GM19324 (cell line): Measurements from ENCODE around the gene EHF.
"Not testable (repeated sequence)": the region's sequence is repeated elsewhere in the genome, so short reads cannot be mapped to it uniquely, and the experiment has no call there.

Experiments used
- ATAC-seq: cut with Tn5 transposase; IDR thresholded peaks from one replicate; pipeline ENCODE4 v1.9.1; 2021; ENCODE audit warnings: mild to moderate bottlenecking, moderate library complexity; ENCODE audit not compliant: unreplicated experiment, low FRiP score

The EHF gene

DNA sequence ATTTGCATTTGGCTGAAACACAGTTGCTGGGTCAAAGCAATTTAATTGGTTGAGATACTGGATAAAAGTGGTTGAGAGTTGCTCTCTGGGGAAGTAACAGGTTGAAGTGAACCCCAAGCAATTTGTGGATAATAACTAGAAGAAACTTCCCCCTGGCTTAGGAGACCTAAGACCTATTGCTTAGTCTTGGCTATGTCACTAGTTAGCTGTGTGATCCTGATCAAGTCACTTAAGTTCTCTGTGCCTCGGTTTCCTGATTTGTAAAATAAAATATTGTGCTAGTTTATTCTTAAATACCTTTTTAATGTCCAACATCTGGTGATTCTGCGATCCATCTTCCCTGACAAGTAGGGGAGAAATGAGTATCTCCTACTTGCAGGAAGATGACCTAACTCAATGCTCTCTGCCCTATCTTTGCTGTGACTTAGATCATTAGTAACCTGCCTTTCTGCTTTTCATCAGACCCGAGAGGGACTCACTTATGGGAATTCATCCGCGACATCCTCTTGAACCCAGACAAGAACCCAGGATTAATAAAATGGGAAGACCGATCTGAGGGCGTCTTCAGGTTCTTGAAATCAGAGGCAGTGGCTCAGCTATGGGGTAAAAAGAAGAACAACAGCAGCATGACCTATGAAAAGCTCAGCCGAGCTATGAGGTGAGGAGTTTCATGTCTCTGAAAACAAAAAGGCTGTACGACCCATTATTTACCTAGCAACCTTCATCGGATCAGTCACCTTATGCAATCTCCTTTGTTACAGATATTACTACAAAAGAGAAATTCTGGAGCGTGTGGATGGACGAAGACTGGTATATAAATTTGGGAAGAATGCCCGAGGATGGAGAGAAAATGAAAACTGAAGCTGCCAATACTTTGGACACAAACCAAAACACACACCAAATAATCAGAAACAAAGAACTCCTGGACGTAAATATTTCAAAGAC, 37.5 kb downstream of the EHF start:
- no peak for ATAC-seq

GRCh38 chr11:34659096-34659733, 38.3 kb downstream of the EHF start:
- ATAC-seq, result no peak

- no peak for ATAC-seq
These were observed 44.4 kb downstream of the EHF start for GRCh38 chr11:34665077-34665835.

GRCh38 chr11:34667810-34668582, 47.1 kb downstream of the EHF start:
- ATAC-seq, result no peak

GRCh38 chr11:34668583-34669053, 47.7 kb downstream of the EHF start:
- ATAC-seq, result no peak

- ATAC-seq, result no peak
These were observed 48.6 kb downstream of the EHF start for GRCh38 chr11:34669458-34669857.

- no peak for ATAC-seq
These were observed 50.2 kb downstream of the EHF start for GRCh38 chr11:34671117-34671516.

- ATAC-seq, result no peak
These were observed 51.1 kb downstream of the EHF start for GRCh38 chr11:34671946-34672345.

DNA sequence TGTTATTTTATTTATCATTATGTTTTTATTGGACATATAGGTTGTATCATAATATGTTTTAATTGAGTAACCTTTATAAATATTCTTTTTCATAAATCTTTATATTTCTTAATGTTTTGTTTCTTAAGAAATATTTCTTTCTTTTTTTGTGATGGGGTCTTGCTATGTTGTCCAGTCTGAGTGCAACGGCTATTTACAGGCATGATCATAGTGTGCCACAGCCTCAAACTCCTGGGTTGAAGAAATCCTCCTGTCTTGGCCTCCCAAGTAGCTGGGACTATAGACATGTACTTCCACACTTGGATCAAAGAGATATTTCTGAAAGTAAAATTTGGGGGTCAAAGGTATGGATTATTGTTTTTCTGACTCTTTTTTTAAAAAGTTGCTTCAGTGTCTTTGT, 53.1 kb downstream of the EHF start:
- ATAC-seq, result no peak

- ATAC-seq, result no peak
These were observed 55.3 kb downstream of the EHF start for GRCh38 chr11:34676227-34676626.

GRCh38 chr11:34679681-34680080, 58.8 kb downstream of the EHF start:
- no peak for ATAC-seq

- no peak for ATAC-seq
These were observed 59.3 kb downstream of the EHF start for GRCh38 chr11:34680206-34680605.

DNA sequence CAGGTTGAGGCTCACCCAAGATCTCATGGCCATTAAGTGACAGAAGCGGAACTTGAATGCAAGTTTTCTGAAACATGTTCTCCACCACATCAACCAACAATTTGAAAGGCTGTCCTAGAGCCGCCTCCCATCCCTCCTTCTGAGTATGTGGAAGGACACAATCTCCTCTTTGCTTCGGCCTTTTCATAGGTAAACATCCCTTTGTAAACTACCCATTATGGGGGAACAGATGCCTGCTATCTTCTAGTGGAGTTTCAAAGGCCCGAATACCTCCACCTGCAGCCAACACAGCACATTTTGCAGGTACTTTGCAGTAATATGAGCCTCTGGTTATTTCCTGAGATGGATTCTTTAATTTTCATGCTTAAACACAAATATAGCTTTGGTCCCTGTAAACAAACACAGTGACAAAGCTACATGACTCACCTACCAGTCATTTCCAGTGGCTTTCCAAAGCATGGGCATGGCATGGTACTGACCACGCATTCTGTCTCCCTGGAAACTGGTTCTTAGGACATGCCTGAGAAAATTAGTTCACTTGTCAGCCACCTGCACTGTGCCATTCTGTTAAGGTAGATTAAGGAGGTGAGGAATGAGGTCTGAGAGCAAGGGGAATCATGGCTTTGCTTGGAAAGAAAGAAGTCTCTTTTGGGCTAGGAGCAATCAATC, 60.2 kb downstream of the EHF start:
- no peak for ATAC-seq

DNA sequence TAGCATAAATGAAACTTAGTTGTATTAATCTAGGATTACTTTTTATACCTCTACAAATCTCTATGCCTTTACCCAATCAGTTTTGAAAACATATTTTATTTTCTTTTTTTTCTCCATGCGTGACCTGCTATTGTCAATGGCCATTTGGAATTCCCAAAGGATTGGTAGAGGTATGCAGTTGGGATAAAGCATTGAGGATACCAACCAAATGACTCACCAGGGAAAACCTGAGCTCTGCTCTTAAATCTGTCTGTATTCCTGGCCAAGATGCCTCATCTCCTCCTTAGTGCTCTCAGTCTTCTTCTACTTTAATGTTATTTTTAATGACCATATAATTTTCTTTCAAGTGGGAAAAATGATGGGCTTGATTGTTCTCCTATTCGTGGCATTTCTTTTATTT, 61.9 kb downstream of the EHF start:
- no peak for ATAC-seq

GRCh38 chr11:34683396-34683795, 62.5 kb downstream of the EHF start:
- no peak for ATAC-seq

DNA sequence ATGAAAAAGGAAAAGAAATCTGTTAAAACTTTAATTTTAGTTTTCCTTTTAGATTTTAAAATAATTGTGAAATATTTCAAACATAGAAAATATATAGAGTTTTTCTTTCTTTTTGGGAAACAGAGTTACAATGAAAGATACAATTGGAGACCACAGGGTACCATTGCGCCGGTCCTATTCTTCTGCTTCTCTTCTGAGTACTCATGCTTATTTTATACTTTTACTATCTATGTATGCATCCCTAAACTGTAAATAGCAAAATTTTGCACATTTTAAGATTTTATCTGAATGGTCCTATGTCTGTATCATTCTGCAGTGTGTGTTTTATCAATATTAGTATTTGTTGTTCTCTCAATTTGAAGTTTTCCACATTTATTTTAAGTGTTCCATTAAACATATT, 65.0 kb downstream of the EHF start:
- ATAC-seq, result no peak

DNA sequence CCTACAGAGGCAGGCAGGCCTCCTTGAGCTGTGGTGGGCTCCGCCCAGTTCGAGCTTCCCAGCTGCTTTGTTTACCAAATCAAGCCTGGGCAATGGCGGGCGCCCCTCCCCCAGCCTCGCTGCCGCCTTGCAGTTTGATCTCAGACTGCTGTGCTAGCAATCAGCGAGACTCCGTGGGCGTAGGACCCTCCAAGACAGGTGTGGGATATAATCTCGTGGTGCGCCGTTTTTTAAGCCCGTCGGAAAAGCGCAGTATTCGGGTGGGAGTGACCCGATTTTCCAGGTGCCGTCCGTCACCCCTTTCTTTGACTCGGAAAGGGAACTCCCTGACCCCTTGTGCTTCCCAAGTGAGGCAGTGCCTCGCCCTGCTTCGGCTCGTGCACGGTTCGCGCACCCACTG, 71.4 kb downstream of the EHF start:
- not testable (repeated sequence) for ATAC-seq

DNA sequence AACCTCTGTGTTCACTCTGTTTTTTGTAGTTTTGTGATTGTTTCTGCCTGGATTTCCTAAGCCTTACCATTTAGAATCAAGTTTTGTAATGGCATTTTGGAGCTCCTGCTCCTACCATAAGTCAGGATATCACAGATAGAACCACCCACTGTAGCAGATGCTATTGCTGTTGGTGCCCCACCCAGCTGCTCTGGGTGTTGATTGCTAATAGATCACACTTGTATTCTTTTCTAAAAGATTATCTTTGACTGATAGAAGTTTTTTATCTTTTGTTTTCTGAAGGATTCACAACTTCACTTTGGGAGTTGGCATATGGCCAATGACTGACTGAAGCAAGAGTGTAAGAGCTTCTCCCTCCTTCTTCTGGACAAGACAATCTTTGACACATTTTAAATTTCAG, 76.0 kb downstream of the EHF start:
- no peak for ATAC-seq

- ATAC-seq, result no peak
These were observed 86.0 kb downstream of the EHF start for GRCh38 chr11:34706709-34707461.
